Epithelial cell of prostate (primary cell): Measurements from ENCODE around the gene SEC14L3.

Experiments
- DNase-seq: peaks from one replicate; pipeline ENCODE4 v3.0.0-alpha.2; 2011; ENCODE audit warnings: low read depth, low spot score
- H3K27ac ChIP-seq: fragments of 450-650 bp; 2 replicates; pipeline ENCODE4 v1.5.1; 2017; ENCODE audit warnings: mild to moderate bottlenecking

The SEC14L3 gene

GRCh38 chr22:30424534-30425326, 47.1 kb downstream of the SEC14L3 start:
- H3K27ac ChIP-seq, result peak overlapping the region; percentile 99
- DNase-seq, result no peak

GRCh38 chr22:30423959-30424533, 47.8 kb downstream of the SEC14L3 start:
- DNase-seq, result peak; percentile 97
- H3K27ac ChIP-seq, result peak overlapping the region; percentile 99

GRCh38 chr22:30423301-30423958, 48.4 kb downstream of the SEC14L3 start:
- H3K27ac ChIP-seq, result peak overlapping the region; percentile 99
- DNase-seq, result no peak

- DNase-seq, result peak; percentile 81
- H3K27ac ChIP-seq, result peak overlapping the region; percentile 99
Observed at GRCh38 chr22:30422481-30423300, 49.1 kb downstream of the SEC14L3 start.

- peak overlapping the region; percentile 99 for H3K27ac ChIP-seq
- DNase-seq, result no peak
Observed at GRCh38 chr22:30421695-30422480, 49.9 kb downstream of the SEC14L3 start.

- H3K27ac ChIP-seq, result peak overlapping the region; percentile 99
- DNase-seq, result no peak
Observed at GRCh38 chr22:30420347-30421125, 51.3 kb downstream of the SEC14L3 start.

GRCh38 chr22:30416837-30417236, 55.0 kb downstream of the SEC14L3 start:
- DNase-seq, result no peak
- H3K27ac ChIP-seq, result peak overlapping the region; percentile 99

- no peak for DNase-seq
- peak overlapping the region; percentile 99 for H3K27ac ChIP-seq
Observed at GRCh38 chr22:30416403-30416802, 55.4 kb downstream of the SEC14L3 start.

GRCh38 chr22:30414525-30415047, 57.2 kb downstream of the SEC14L3 start:
- peak overlapping the region; percentile 99 for H3K27ac ChIP-seq
- no peak for DNase-seq

GRCh38 chr22:30413745-30414524, 57.9 kb downstream of the SEC14L3 start:
- no peak for DNase-seq

GRCh38 chr22:30413001-30413400, 58.8 kb downstream of the SEC14L3 start:
- DNase-seq, result no peak
- peak overlapping the region; percentile 76 for H3K27ac ChIP-seq

More at GRCh38 chr22:30413745-30414524, 57.9 kb downstream of the SEC14L3 start:
- peak overlapping the region; percentile 99 for H3K27ac ChIP-seq

GRCh38 chr22:30411780-30412179, 60.0 kb downstream of the SEC14L3 start:
- peak; percentile 84 for DNase-seq
- H3K27ac ChIP-seq, result peak overlapping the region; percentile 76
